Tibial artery (tissue), 4 donors: ENCODE data around the gene UBE2B.
A peak's percentile ranks its signal among the peaks of the same experiment; 100 is the strongest.
"Not testable (repeated sequence)": the region's sequence is repeated elsewhere in the genome, so short reads cannot be mapped to it uniquely, and the experiment has no call there.

Experiments used
- DNase-seq, 2 donors: peaks; one replicate each; pipeline ENCODE4 v3.0.0-alpha.2; 2019
- H3K27ac ChIP-seq, 2 donors: fragments of 200-600 bp; sonication (generic) in 1 of 2; 1 replicate in 1 of 2; 2 replicates in 1 of 2; pipeline ENCODE4 v1.5.1; 2018 to 2019; ENCODE audit warnings: mild to moderate bottlenecking in 1 of 2
- H3K27me3 ChIP-seq, 2 donors: fragments of 200-600 bp; sonication (generic) in 1 of 2; one replicate each; pipeline versions ENCODE4 v1.5.1 to v1.6.0; 2016 to 2019
- H3K36me3 ChIP-seq, 3 donors: fragments of 200-600 bp; sonication (generic) in 2 of 3; one replicate each; pipeline ENCODE4 v1.5.1; 2016 to 2019; ENCODE audit warnings: mild to moderate bottlenecking in 2 of 3
- H3K4me1 ChIP-seq, 4 donors: fragments of 200-600 bp; sonication (generic) in 2 of 4; 1 replicate in 3 of 4; 2 replicates in 1 of 4; pipeline ENCODE4 v1.5.1; 2016 to 2019
- H3K4me3 ChIP-seq, 2 donors: fragments of 200-600 bp; sonication (generic) in 1 of 2; 1 replicate in 1 of 2; 2 replicates in 1 of 2; pipeline ENCODE4 v1.5.1; 2018 to 2019; ENCODE audit warnings: mild to moderate bottlenecking in 2 of 2
- H3K9me3 ChIP-seq, 3 donors: fragments of 200-600 bp; sonication (generic) in 1 of 3; one replicate each; pipeline ENCODE4 v1.5.1; 2016 to 2019
- CTCF ChIP-seq, 2 experiments: fragments of 200-600 bp in 1 of 2; fragments of 450-650 bp in 1 of 2; IDR thresholded peaks; one replicate each; pipeline ENCODE4 v1.5.1; 2017 to 2019; ENCODE audit warnings: antibody characterized with exemption in 2 of 2, mild to moderate bottlenecking in 1 of 2, moderate library complexity in 1 of 2
- intact Hi-C: fragments of 100-400 bp; cut with DNase I; formaldehyde crosslinking; loops from one replicate; pipeline ENCODE4 v1.15.0; 2023; ENCODE audit warnings: low total_unique reads

The UBE2B gene

DNA sequence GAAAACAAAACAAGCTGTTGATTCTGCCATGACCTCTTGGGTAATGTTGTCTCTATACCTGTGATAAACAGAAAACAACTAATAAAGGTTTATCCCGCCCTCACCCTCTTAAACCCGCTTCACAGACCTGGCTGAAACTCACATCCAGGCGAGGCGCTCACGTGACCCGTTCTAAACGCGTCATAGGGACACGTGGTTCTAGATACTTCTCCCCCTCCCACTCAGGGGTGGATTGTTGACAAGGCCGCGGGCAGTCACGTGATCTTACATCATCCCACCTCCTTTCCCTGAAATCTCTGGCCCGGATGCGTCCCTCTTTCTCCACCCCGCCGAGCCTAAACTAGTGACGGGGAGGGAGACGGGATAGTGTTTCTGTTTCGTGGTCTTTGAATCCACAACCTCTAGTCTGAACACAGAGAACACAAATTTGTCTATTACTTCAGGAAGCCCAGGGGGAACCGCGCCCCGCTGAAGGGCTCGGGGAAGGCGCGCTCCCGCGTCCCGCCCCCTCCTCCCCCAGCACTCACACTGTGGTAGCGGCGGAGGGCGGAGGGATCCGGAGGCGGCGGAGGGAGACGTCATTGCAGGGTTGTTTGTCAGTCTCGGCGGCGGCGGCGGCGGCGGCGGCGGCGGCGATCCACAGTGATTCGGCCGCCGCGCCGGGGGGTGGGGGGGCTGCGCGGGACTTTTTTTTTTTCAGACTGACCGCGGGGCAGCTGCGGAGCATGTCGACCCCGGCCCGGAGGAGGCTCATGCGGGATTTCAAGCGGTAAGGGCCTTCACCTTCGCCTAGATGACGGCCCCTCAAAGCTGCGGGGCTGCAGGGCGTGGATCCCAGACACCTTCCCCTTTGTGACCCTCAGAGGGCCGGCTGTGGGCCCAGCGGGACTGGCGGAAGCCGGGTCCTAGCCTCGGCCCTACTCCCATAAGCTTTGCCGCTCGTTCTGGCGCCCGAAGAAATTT lies at the start of gene UBE2B:
TSS of gene UBE2B (plus strand) at position 699 of the 963 bp plus-strand sequence. CDS start at position 726, 27 bp downstream.
- no peak for TF ChIP-seq CTCF (IDR thresholded peaks at IDR 0.05)
- Histone ChIP-seq H3K4me1 (peaks cover 0 to 58% (median 12%) of the 10 kb centered on the region in 4 donors), H3K9me3 (no peaks in the 10 kb centered on the region), H3K36me3 (no peaks in the 10 kb centered on the region), H3K4me3 (peak within 1 kb of the TSS; percentile 90 to 100), H3K27ac (peak within 1 kb of the TSS; percentile 94 to 98), H3K27me3 (no peaks in the 10 kb centered on the region)
- intact Hi-C loops = loop anchor here (2.0 kb wide), 1 partner anchor 156 kb away; no protein-coding TSS in a partner anchor
- DNase-seq = peak; percentile 99 to 100

GRCh38 chr5:134327327-134327726 lies 44.0 kb upstream of the UBE2B start:
- H3K9me3 ChIP-seq = peaks cover 0 to 34% (median 16%) of the 10 kb centered on the region in 3 donors
- no peak for DNase-seq
- no peak overlapping the region for H3K27ac ChIP-seq
- no peak overlapping the region for H3K4me3 ChIP-seq
- H3K4me1 ChIP-seq = no peaks in the 10 kb centered on the region
- H3K36me3 ChIP-seq = no peaks in the 10 kb centered on the region
- no peak for TF ChIP-seq CTCF (IDR thresholded peaks at IDR 0.05)
- no peaks in the 10 kb centered on the region for H3K27me3 ChIP-seq
- intact Hi-C loops = no loop called here

GRCh38 chr5:134328619-134329018 lies 42.8 kb upstream of the UBE2B start:
- H3K27me3 ChIP-seq = no peaks in the 10 kb centered on the region
- H3K9me3 ChIP-seq = peaks cover 0 to 34% (median 22%) of the 10 kb centered on the region in 3 donors
- H3K4me1 ChIP-seq = no peaks in the 10 kb centered on the region
- TF ChIP-seq CTCF (IDR thresholded peaks at IDR 0.05) = no peak
- H3K4me3 ChIP-seq = no peak overlapping the region
- intact Hi-C loops = no loop called here
- DNase-seq = no peak
- no peaks in the 10 kb centered on the region for H3K36me3 ChIP-seq
- H3K27ac ChIP-seq = no peak overlapping the region

GRCh38 chr5:134336833-134337232 lies 34.5 kb upstream of the UBE2B start:
- H3K9me3 ChIP-seq, intact Hi-C loops, H3K27ac ChIP-seq, H3K4me3 ChIP-seq, DNase-seq, H3K27me3 ChIP-seq, H3K4me1 ChIP-seq: not testable (repeated sequence)
- H3K36me3 ChIP-seq = peaks cover 0 to 11% (median 4%) of the 10 kb centered on the region in 3 donors

DNA sequence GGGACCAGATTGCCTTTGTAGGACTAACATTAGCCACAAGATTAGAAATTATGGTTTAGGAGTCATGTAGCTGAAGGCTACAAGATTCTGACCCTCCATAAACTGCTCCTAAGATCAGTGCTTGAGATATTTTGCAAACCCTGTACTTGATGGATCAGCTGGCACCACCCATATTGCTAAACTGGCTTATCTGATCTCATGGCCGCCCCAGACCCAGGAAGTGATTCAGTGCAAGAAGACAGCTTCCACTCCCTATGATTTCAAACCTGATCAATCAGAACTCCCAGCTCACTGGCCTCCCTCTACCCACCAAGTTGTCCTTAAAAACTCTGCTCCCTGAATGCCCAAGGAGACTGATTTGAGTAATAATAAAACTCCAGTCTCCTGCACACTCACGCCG lies 27.9 kb upstream of the UBE2B start:
- H3K9me3 ChIP-seq, H3K4me3 ChIP-seq, DNase-seq, H3K27ac ChIP-seq, intact Hi-C loops, H3K4me1 ChIP-seq, H3K27me3 ChIP-seq, H3K36me3 ChIP-seq: not testable (repeated sequence)

DNA sequence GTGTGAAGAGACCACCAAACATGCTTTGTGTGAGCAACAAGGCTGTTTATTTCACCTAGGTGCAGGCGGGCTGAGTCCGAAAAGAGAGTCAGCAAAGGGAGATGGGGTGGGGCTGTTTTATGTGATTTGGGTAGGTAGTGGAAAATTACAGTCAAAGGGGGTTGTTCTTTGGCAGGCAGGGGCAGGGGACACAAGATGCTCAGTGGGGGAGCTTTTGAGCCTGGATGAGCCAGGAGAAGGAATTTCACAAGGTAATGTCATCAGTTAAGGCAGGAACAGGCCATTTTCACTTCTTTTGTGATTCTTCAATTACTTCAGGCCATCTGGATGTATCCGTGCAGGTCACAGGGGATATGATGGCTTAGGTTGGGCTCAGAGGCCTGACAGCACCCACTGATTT lies 25.9 kb upstream of the UBE2B start:
- DNase-seq, intact Hi-C loops, H3K4me3 ChIP-seq, H3K4me1 ChIP-seq, H3K27me3 ChIP-seq, H3K27ac ChIP-seq, H3K9me3 ChIP-seq: not testable (repeated sequence)
- H3K36me3 ChIP-seq = peaks cover 0 to 20% (median 7%) of the 10 kb centered on the region in 3 donors

GRCh38 chr5:134345996-134346395 lies 25.4 kb upstream of the UBE2B start:
- Histone ChIP-seq H3K27ac (no peak overlapping the region), H3K4me3 (no peak overlapping the region), H3K36me3 (peaks cover 0 to 20% (median 7%) of the 10 kb centered on the region in 3 donors), H3K9me3 (peaks cover 0 to 6% (median 0%) of the 10 kb centered on the region in 3 donors), H3K27me3 (no peaks in the 10 kb centered on the region), H3K4me1 (no peaks in the 10 kb centered on the region)
- intact Hi-C loops = no loop called here
- no peak for TF ChIP-seq CTCF (IDR thresholded peaks at IDR 0.05)
- no peak for DNase-seq
